ENCODE data around the gene SH3GL1. TPM values are rescaled to one million over a fixed set of nuclear protein-coding genes. Genes with fewer than 3 reads are reported as not detected.

Gene SH3GL1
- total RNA-seq, 5 donors from 2014 or later (not counting 1 experiment from before 2014, with no cell fraction given) = 38.8 to 51.5 (median 45.7) TPM

GRCh38 chr19:4357921-4358326 lies 42.4 kb downstream of the SH3GL1 start:
- 95% methylated on average over 13 of the region's 16 CpGs for WGBS (ENCODE audit: insufficient coverage)
- CTCF ChIA-PET = no interaction called here

GRCh38 chr19:4357095-4357797 lies 43.1 kb downstream of the SH3GL1 start:
- Mint-ChIP-seq H3K27me3 (no peaks in the 10 kb centered on the region), H3K9me3 (no peaks in the 10 kb centered on the region), H3K27ac (no peak overlapping the region), H3K4me3 (no peak overlapping the region), H3K36me3 (peaks cover 10% of the 10 kb centered on the region), H3K4me1 (peaks cover 0 to 5% (median 2%) of the 10 kb centered on the region in 3 donors)
- Histone ChIP-seq H3K4me3 (ENCODE audit: control insufficient read depth in 1 of 2, extremely low read depth in 1 of 2, low read length in 1 of 2) (no peak overlapping the region), H3K27me3 (replicated peaks in 1 of 2; ENCODE audit: control insufficient read depth in 2 of 2, extremely low read depth in 1 of 2, insufficient read depth in 2 of 2, low read length in 1 of 2) (no peaks in the 10 kb centered on the region), H3K27ac (ENCODE audit: low read length) (no peak overlapping the region), H3K4me1 (ENCODE audit: control insufficient read depth in 1 of 2, extremely low read depth in 1 of 2, insufficient read depth in 2 of 2, low read length in 2 of 2) (no peaks in the 10 kb centered on the region), H3K36me3 (ENCODE audit: control insufficient read depth in 2 of 2, extremely low read depth in 1 of 2, insufficient read depth in 1 of 2, low read length in 1 of 2) (peaks cover 13 to 27% of the 10 kb centered on the region in 2 donors), H3K9me3 (no peaks in the 10 kb centered on the region)
- CTCF ChIA-PET = no interaction called here
- DNase-seq = no peak
- POLR2A ChIA-PET = no interaction called here
- no peak for ATAC-seq (replicated peaks in 1 of 4)
- 89% methylated on average over 15 of the region's 23 CpGs for WGBS (ENCODE audit: insufficient coverage)

More at GRCh38 chr19:4357921-4358326, 42.4 kb downstream of the SH3GL1 start:
- H3K9me3 ChIP-seq = no peaks in the 10 kb centered on the region
- POLR2A ChIA-PET = no interaction called here
- H3K4me1 ChIP-seq (ENCODE audit: control insufficient read depth in 1 of 2, extremely low read depth in 1 of 2, insufficient read depth in 2 of 2, low read length in 2 of 2) = no peaks in the 10 kb centered on the region
- H3K27me3 ChIP-seq (replicated peaks in 1 of 2; ENCODE audit: control insufficient read depth in 2 of 2, extremely low read depth in 1 of 2, insufficient read depth in 2 of 2, low read length in 1 of 2) = no peaks in the 10 kb centered on the region
- H3K4me3 Mint-ChIP-seq = no peak overlapping the region
- peaks cover 0 to under 1% (median 0%) of the 10 kb centered on the region in 3 donors for H3K4me1 Mint-ChIP-seq
- no peaks in the 10 kb centered on the region for H3K9me3 Mint-ChIP-seq
- no peak overlapping the region for H3K4me3 ChIP-seq (ENCODE audit: control insufficient read depth in 1 of 2, extremely low read depth in 1 of 2, low read length in 1 of 2)
- H3K36me3 ChIP-seq (ENCODE audit: control insufficient read depth in 2 of 2, extremely low read depth in 1 of 2, insufficient read depth in 1 of 2, low read length in 1 of 2) = peaks cover 13 to 34% of the 10 kb centered on the region in 2 donors
- H3K27me3 Mint-ChIP-seq = no peaks in the 10 kb centered on the region
- no peak for ATAC-seq (replicated peaks in 1 of 4)
- peaks cover 10% of the 10 kb centered on the region for H3K36me3 Mint-ChIP-seq
- DNase-seq = no peak
- H3K27ac Mint-ChIP-seq = no peak overlapping the region
- H3K27ac ChIP-seq (ENCODE audit: low read length) = no peak overlapping the region

- no peaks in the 10 kb centered on the region for H3K9me3 ChIP-seq
- Mint-ChIP-seq H3K36me3 (no peaks in the 10 kb centered on the region), H3K27me3 (no peaks in the 10 kb centered on the region), H3K9me3 (no peaks in the 10 kb centered on the region), H3K4me1 (peaks cover 0 to 5% (median 2%) of the 10 kb centered on the region in 3 donors), H3K27ac (no peak overlapping the region), H3K4me3 (no peak overlapping the region)
- no peaks in the 10 kb centered on the region for H3K4me1 ChIP-seq (ENCODE audit: control insufficient read depth in 1 of 2, extremely low read depth in 1 of 2, insufficient read depth in 2 of 2, low read length in 2 of 2)
- ChIA-PET POLR2A (interaction anchor here in 1 of 2 donors (0.6 kb wide), 1 partner anchor 60 kb away, joined by 3 read pairs; no protein-coding TSS in a partner anchor), CTCF (no interaction called here)
- no peak for ATAC-seq (replicated peaks in 1 of 4)
- no peak overlapping the region for H3K27ac ChIP-seq (ENCODE audit: low read length)
- H3K4me3 ChIP-seq (ENCODE audit: control insufficient read depth in 1 of 2, extremely low read depth in 1 of 2, low read length in 1 of 2) = no peak overlapping the region
- 96% methylated on average over 4 of the region's 17 CpGs for WGBS (ENCODE audit: insufficient coverage)
- H3K36me3 ChIP-seq (ENCODE audit: control insufficient read depth in 2 of 2, extremely low read depth in 1 of 2, insufficient read depth in 1 of 2, low read length in 1 of 2) = peaks cover 3 to 14% of the 10 kb centered on the region in 2 donors
- H3K27me3 ChIP-seq (replicated peaks in 1 of 2; ENCODE audit: control insufficient read depth in 2 of 2, extremely low read depth in 1 of 2, insufficient read depth in 2 of 2, low read length in 1 of 2) = no peaks in the 10 kb centered on the region
- DNase-seq = no peak
Measured at GRCh38 chr19:4354897-4355296, 45.5 kb downstream of the SH3GL1 start.

- ChIA-PET POLR2A (no interaction called here), CTCF (no interaction called here)
- H3K27me3 ChIP-seq (replicated peaks in 1 of 2; ENCODE audit: control insufficient read depth in 2 of 2, extremely low read depth in 1 of 2, insufficient read depth in 2 of 2, low read length in 1 of 2) = no peaks in the 10 kb centered on the region
- H3K4me3 Mint-ChIP-seq = no peak overlapping the region
- H3K27me3 Mint-ChIP-seq = no peaks in the 10 kb centered on the region
- no peaks in the 10 kb centered on the region for H3K9me3 Mint-ChIP-seq
- H3K4me1 ChIP-seq (ENCODE audit: control insufficient read depth in 1 of 2, extremely low read depth in 1 of 2, insufficient read depth in 2 of 2, low read length in 2 of 2) = no peaks in the 10 kb centered on the region
- no peaks in the 10 kb centered on the region for H3K36me3 Mint-ChIP-seq
- DNase-seq (no peak), ATAC-seq (replicated peaks in 1 of 4) (no peak)
- H3K36me3 ChIP-seq (ENCODE audit: control insufficient read depth in 2 of 2, extremely low read depth in 1 of 2, insufficient read depth in 1 of 2, low read length in 1 of 2) = peaks cover 0 to 8% of the 10 kb centered on the region in 2 donors
- H3K27ac ChIP-seq (ENCODE audit: low read length) = no peak overlapping the region
- peaks cover 0 to 5% (median 2%) of the 10 kb centered on the region in 3 donors for H3K4me1 Mint-ChIP-seq
- no peak overlapping the region for H3K4me3 ChIP-seq (ENCODE audit: control insufficient read depth in 1 of 2, extremely low read depth in 1 of 2, low read length in 1 of 2)
- H3K27ac Mint-ChIP-seq = no peak overlapping the region
- H3K9me3 ChIP-seq = no peaks in the 10 kb centered on the region
- 86% methylated on average over 4 of the region's 12 CpGs for WGBS (ENCODE audit: insufficient coverage)
Measured at GRCh38 chr19:4354282-4354681, 46.1 kb downstream of the SH3GL1 start.

- ChIA-PET POLR2A (interaction anchor here in 1 of 2 donors (1.0 kb wide), 1 partner anchor 10 kb away, joined by 3 read pairs; no protein-coding TSS in a partner anchor), CTCF (interaction anchor here (0.6 to 2.4 kb wide), 12 partner anchors 9 to 119 kb away, joined by 3 to 39 read pairs (median 4); partner anchors contain the start of genes CHAF1A (in 1 of the 2) and MPND (in 1 of the 2))
- Histone ChIP-seq H3K4me1 (ENCODE audit: control insufficient read depth in 1 of 2, extremely low read depth in 1 of 2, insufficient read depth in 2 of 2, low read length in 2 of 2) (no peaks in the 10 kb centered on the region), H3K36me3 (ENCODE audit: control insufficient read depth in 2 of 2, extremely low read depth in 1 of 2, insufficient read depth in 1 of 2, low read length in 1 of 2) (peaks cover 0 to 3% of the 10 kb centered on the region in 2 donors), H3K4me3 (ENCODE audit: control insufficient read depth in 1 of 2, extremely low read depth in 1 of 2, low read length in 1 of 2) (no peak overlapping the region), H3K9me3 (no peaks in the 10 kb centered on the region), H3K27ac (ENCODE audit: low read length) (no peak overlapping the region), H3K27me3 (replicated peaks in 1 of 2; ENCODE audit: control insufficient read depth in 2 of 2, extremely low read depth in 1 of 2, insufficient read depth in 2 of 2, low read length in 1 of 2) (no peaks in the 10 kb centered on the region)
- DNase-seq = peak in 31 of 35 experiments; percentile 26 to 83 (median 52)
- no peaks in the 10 kb centered on the region for H3K27me3 Mint-ChIP-seq
- ATAC-seq (replicated peaks in 1 of 4) = peak; percentile 63 to 81 (median 76)
- no peaks in the 10 kb centered on the region for H3K36me3 Mint-ChIP-seq
- no peak overlapping the region for H3K27ac Mint-ChIP-seq
- H3K4me3 Mint-ChIP-seq = no peak overlapping the region
- no peaks in the 10 kb centered on the region for H3K9me3 Mint-ChIP-seq
- peaks cover 0 to 5% (median 2%) of the 10 kb centered on the region in 3 donors for H3K4me1 Mint-ChIP-seq
- WGBS (ENCODE audit: insufficient coverage) = 56% methylated on average over 6 of the region's 9 CpGs
Measured at GRCh38 chr19:4352701-4353121, 47.6 kb downstream of the SH3GL1 start.

GRCh38 chr19:4350726-4351125 lies 49.6 kb downstream of the SH3GL1 start:
- no peak overlapping the region for H3K4me3 Mint-ChIP-seq
- no peak overlapping the region for H3K27ac Mint-ChIP-seq
- ChIA-PET POLR2A (no interaction called here), CTCF (no interaction called here)
- peaks cover 2 to 5% (median 3%) of the 10 kb centered on the region in 3 donors for H3K4me1 Mint-ChIP-seq
- peaks cover 0 to 3% of the 10 kb centered on the region in 2 experiments for H3K4me1 ChIP-seq (ENCODE audit: control insufficient read depth in 1 of 2, extremely low read depth in 1 of 2, insufficient read depth in 2 of 2, low read length in 2 of 2)
- H3K36me3 Mint-ChIP-seq = peaks cover 6% of the 10 kb centered on the region
- H3K27ac ChIP-seq (ENCODE audit: low read length) = no peak overlapping the region
- H3K27me3 Mint-ChIP-seq = no peaks in the 10 kb centered on the region
- DNase-seq (no peak), ATAC-seq (replicated peaks in 1 of 4) (no peak)
- peaks cover 0 to 2% of the 10 kb centered on the region in 2 donors for H3K36me3 ChIP-seq (ENCODE audit: control insufficient read depth in 2 of 2, extremely low read depth in 1 of 2, insufficient read depth in 1 of 2, low read length in 1 of 2)
- WGBS (ENCODE audit: insufficient coverage) = 100% methylated on average over 9 of the region's 9 CpGs
- no peak overlapping the region for H3K4me3 ChIP-seq (ENCODE audit: control insufficient read depth in 1 of 2, extremely low read depth in 1 of 2, low read length in 1 of 2)
- no peaks in the 10 kb centered on the region for H3K9me3 ChIP-seq
- no peaks in the 10 kb centered on the region for H3K9me3 Mint-ChIP-seq
- no peaks in the 10 kb centered on the region for H3K27me3 ChIP-seq (replicated peaks in 1 of 2; ENCODE audit: control insufficient read depth in 2 of 2, extremely low read depth in 1 of 2, insufficient read depth in 2 of 2, low read length in 1 of 2)

All from T-cell (primary cell).